ENCODE data around the gene FAF1.
"Not testable (repeated sequence)": the region's sequence is repeated elsewhere in the genome, so short reads cannot be mapped to it uniquely, and the experiment has no call there.

FAF1 gene

DNA sequence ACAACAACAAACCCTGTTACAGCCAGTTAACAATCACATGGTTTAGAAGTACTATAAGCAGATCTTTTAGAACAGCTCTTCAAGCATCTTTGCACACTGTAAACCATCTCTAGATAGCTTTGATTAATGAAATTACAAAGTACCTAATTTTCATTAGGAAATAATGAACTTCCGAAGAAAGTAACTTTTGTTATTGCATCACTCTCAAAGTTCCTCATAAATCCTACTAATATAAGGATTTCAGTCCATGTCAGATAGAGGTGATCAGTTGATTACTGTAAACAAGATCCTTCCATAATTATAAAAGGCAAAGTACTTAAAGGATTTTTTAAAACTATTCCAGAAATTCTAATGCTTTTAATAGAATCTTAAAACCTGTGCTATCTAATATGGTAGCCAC is 58.2 kb downstream of the FAF1 start:
- DNase-seq, result no peak

- no peak for DNase-seq
Measured at GRCh38 chr1:50898773-50899172, 61.3 kb downstream of the FAF1 start.

- no peak for DNase-seq
Measured at GRCh38 chr1:50894340-50894739, 65.7 kb downstream of the FAF1 start.

- DNase-seq, result no peak
Measured at GRCh38 chr1:50893466-50893865, 66.6 kb downstream of the FAF1 start.

GRCh38 chr1:50887555-50887954 is 72.5 kb downstream of the FAF1 start:
- not testable (repeated sequence) for DNase-seq

DNA sequence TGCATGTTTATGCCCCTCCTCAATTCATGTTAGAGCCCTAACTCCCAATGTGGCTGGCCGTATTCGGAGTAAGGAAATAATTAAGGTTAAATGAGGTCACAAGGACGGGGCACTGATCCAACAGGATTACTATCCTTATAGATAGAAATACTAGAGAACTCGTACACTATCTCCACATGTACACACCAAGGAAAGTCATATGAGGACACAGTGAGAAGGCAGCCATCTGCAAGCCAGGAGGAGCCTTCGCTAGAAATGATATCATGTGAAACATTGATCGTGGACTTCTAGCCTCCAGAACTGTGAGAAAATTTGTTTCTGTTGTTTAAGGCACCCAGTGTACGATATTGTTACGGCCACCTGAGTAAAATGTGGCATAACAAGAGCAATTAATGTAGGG is 79.7 kb downstream of the FAF1 start:
- no peak for DNase-seq

DNA sequence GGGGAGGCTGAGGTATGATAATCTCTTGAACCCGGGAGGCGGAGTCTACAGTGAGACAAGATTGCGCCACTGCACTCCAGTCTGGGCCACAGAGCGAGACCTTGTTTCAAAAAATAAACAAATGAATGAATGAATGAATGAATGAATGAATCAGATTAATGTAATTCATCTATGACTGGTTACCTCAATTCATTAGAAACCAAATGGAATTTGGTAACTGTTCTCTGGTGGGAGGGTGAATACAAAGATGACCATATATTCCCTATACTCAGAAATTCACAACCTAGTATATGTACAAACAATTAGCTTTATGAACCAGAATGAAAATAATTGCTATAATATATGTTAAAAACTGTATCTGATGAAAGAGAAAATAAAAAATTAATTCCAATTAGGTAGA is 80.9 kb downstream of the FAF1 start:
- DNase-seq, result no peak

DNA sequence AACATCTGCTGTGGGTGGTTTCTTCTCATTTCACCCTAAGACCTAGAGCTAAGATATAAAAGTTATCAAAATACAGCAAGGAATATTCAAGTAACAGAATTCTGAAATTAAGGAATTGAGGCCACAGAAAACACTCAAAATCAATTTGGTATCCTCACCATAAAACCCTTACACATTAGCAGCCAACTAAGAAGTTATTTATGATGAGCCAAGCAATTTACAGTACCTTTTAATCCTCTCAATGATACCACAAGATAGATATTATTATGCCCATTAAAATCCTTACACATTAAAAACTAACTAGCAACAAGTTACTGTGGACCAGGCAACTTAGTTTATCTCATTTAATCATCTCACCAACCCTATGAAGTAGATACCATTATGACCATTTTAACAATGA is 81.6 kb downstream of the FAF1 start:
- DNase-seq, result no peak

- no peak for DNase-seq
Measured at GRCh38 chr1:50877641-50878040, 82.4 kb downstream of the FAF1 start.

GRCh38 chr1:50873458-50874187 is 86.4 kb downstream of the FAF1 start:
- DNase-seq, result no peak

- DNase-seq, result not testable (repeated sequence)
Measured at GRCh38 chr1:50864845-50865244, 95.2 kb downstream of the FAF1 start.

DNA sequence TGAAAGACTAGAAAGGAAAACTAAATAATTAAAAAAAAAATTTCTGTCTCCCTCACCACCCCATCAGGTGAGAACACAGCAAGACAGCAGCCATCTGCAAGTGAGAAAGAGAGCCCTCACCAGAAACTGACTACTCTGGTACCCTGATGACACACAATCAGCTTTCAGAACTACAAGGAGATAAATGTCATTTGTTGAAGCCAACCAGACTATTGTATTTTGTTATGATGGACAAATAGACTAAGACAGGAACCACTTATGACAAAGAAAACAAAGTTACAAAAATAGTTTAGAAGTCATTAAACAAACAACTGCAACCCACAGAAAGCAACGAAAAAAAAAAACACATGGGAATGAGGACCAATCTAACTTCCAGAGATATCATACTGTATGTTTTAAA is 98.3 kb downstream of the FAF1 start:
- DNase-seq, result no peak

- DNase-seq, result no peak
Measured at GRCh38 chr1:50860702-50861101, 99.4 kb downstream of the FAF1 start.

DNA sequence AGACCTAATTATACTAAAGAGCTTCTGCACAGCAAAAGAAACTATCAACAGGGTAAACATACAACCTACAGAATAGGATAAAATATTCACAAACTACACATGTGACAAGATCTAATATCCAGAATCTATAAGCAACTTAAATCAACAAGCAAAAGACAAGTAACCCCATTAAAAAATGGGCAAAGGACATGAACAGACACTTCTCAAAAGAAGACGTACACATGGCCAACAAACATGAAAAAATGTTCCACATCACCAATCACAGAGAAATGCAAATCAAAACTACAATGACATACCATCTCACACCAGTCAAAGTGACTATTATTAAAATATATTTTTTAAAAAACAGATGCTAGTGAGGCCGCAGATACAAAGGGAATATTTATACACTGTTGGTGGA is 99.8 kb downstream of the FAF1 start:
- no peak for DNase-seq

DNA sequence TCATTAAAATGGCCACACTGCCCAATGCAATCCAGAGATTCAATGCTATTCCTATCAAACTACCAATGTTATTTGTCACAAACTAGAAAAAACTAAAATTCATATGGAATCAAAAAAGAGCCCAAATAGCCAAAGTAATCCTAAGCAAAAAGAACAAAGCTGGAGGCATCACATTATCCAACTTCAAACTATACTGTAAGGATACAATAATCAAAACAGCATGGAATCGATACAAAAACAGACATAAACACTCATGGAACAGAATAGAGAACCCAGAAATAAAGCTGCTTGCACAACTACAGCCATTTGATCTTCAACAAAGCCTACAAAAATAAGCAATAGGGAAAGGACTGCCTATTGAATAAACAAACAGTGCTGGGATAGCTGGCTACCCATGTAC is 100.4 kb downstream of the FAF1 start:
- DNase-seq, result no peak

GRCh38 chr1:50858761-50859160 is 101.3 kb downstream of the FAF1 start:
- DNase-seq, result no peak

DNA sequence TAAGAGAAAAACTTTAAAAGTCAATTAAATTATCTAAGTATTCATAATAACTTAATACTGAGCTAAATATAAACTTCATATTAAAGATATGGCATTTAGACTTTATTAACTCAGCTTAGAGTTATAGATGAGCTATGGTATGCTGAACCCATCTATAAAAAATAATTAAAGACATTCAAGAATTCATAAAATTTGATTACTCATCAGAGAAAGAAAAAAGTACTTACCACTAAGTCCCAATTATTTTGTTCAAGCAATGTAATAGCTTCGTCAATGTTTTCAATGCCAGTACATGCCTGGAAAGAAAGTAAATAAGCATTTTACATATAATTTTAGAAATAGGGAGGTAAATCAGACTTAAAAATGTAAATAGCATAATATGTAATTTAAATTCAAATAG is 102.4 kb downstream of the FAF1 start:
- DNase-seq, result no peak

- no peak for DNase-seq
Measured at GRCh38 chr1:50853325-50853724, 106.7 kb downstream of the FAF1 start.

GRCh38 chr1:50852889-50853288 is 107.2 kb downstream of the FAF1 start:
- DNase-seq, result no peak

DNA sequence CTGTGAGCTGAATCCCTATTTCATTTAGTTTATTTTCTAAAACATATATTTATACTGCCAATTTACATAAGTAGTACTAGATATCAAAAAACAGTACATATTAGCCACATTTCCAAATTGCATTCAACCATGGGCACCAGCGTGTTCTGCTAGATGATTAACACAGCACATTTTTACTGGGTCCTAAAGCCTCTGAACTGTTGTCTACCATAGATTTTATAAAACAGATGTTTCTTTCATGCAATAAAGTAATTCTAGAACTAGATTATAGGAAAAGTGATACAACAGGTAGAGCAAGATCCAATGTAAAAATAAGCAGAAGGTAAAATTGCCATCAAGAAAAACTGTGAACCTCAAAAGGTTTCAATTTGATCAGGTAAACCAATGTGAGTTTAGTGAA is 108.6 kb downstream of the FAF1 start:
- no peak for DNase-seq

- no peak for DNase-seq
Measured at GRCh38 chr1:50851034-50851433, 109.0 kb downstream of the FAF1 start.

- no peak for DNase-seq
Measured at GRCh38 chr1:50847303-50847702, 112.8 kb downstream of the FAF1 start.

- no peak for DNase-seq
Measured at GRCh38 chr1:50846224-50846839, 113.7 kb downstream of the FAF1 start.

- no peak for DNase-seq
Measured at GRCh38 chr1:50841791-50842387, 118.2 kb downstream of the FAF1 start.

DNA sequence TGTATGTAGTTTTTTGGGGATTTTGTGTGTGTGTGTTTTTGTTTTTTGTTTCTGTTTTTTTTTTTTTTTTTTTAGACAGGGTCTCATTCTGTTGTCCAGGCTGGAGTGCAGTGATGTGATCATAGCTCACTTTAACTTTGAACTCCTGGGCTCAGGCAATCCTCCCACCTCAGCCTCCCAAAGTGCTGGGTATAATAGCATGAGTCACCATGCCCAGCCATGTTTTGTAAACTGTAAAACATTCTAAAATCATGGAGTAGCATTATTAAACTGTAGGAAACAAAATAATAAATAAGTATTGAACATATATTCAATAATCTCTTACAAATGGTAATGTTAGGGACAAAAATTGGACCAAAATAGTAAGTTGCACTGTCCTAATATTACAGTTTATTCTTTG is 124.0 kb downstream of the FAF1 start:
- DNase-seq, result no peak
